Panc1 (cell line): Measurements from ENCODE around the gene TSC2. TPM values are rescaled to one million over a fixed set of nuclear protein-coding genes. Genes with fewer than 3 reads are reported as not detected.

Experiments
- ATAC-seq: fragments of 200-7000 bp; cut with Tn5 transposase; 2 replicates; pipeline ENCODE4 v1.9.1; 2020; ENCODE audit warnings: mild to moderate bottlenecking, moderate library complexity
- BruUV-seq: library from RNA; stranded (reverse); fragments of 400-500 nt; replicated peaks from 2 replicates; lab custom pipeline; 2021; lab: Mats Ljungman, UMichigan
- CTCF ChIA-PET: fragments of 300-600 bp; sonication (Branson Sonifier 250); formaldehyde crosslinking; loops from one replicate; lab custom pipeline; 2022; ENCODE audit warnings: antibody characterized with exemption; lab: Charles Lee
- POLR2A ChIA-PET: fragments of 300-600 bp; sonication (Branson Sonifier 250); formaldehyde crosslinking; loops from one replicate; lab custom pipeline; 2022; ENCODE audit warnings: antibody characterized with exemption; lab: Charles Lee
- DNase-seq: peaks from one replicate; pipeline ENCODE4 v3.0.0-alpha.2; 2010; ENCODE audit warnings: low read depth, low spot score
- H3K27ac ChIP-seq: 2 replicates; pipeline ENCODE4 v1.5.1; 2011; ENCODE audit warnings: mild to moderate bottlenecking, low read length, inconsistent platforms
- H3K27me3 ChIP-seq: fragments of 200-500 bp; sonication (Bioruptor generic); 2 replicates; pipeline ENCODE4 v1.6.0; 2014; ENCODE audit warnings: low read length, inconsistent platforms; ENCODE audit not compliant: control insufficient read depth, insufficient read depth
- H3K36me3 ChIP-seq: fragments of 200-500 bp; sonication (Bioruptor generic); 2 replicates; pipeline ENCODE4 v1.5.1; 2014; ENCODE audit warnings: inconsistent platforms, mild to moderate bottlenecking, low read length, moderate library complexity; ENCODE audit not compliant: control insufficient read depth, insufficient read depth
- H3K4me1 ChIP-seq: 2 replicates; pipeline ENCODE4 v1.5.1; 2011; ENCODE audit warnings: inconsistent platforms, mild to moderate bottlenecking, low read length, moderate library complexity; ENCODE audit not compliant: control insufficient read depth, insufficient read depth
- H3K4me3 ChIP-seq, 2 experiments: 2 replicates each; pipeline ENCODE4 v1.5.1; 2011 to 2012; ENCODE audit warnings: low read depth in 2 of 2, low read length in 2 of 2, mild to moderate bottlenecking in 2 of 2, inconsistent platforms in 1 of 2, moderate library complexity in 1 of 2
- H3K9me3 ChIP-seq: fragments of 200-500 bp; sonication (Bioruptor generic); 2 replicates; pipeline ENCODE4 v1.5.1; 2014; ENCODE audit warnings: low read depth, mild to moderate bottlenecking, inconsistent platforms, low read length, moderate library complexity; ENCODE audit not compliant: control insufficient read depth, insufficient read depth
- POLR2AphosphoS5 ChIP-seq: IDR thresholded peaks from 2 replicates; pipeline ENCODE4 v1.6.1; 2012; ENCODE audit warnings: mild to moderate bottlenecking, low read depth, low read length, moderate library complexity
- SIN3A ChIP-seq: IDR thresholded peaks from 2 replicates; pipeline ENCODE4 v1.6.1; 2012; ENCODE audit warnings: low read depth, mild to moderate bottlenecking, low read length, moderate library complexity, borderline replicate concordance; ENCODE audit not compliant: insufficient read depth
- TCF7L2 ChIP-seq: IDR thresholded peaks from 2 replicates; pipeline ENCODE4 v1.6.1; 2011; ENCODE audit warnings: mild to moderate bottlenecking, low read depth, low read length, inconsistent platforms
- in situ Hi-C: cut with HindIII; loops from 2 replicates; pipeline ENCODE4 v1.10.0; 2016; ENCODE audit warnings: low sequenced_read_pairs, low pct_unique_long_range_greater_than_20kb
- intact Hi-C: fragments of 100-400 bp; cut with micrococcal nuclease; formaldehyde crosslinking; loops from one replicate; pipeline ENCODE4 v1.10.0; 2022; ENCODE audit not compliant: unreplicated experiment
- total RNA-seq: library from RNA; stranded (reverse); gene quantifications from one replicate; pipeline ENCODE4 v1.2.1, GENCODE V29; 2021; ENCODE audit not compliant: unreplicated experiment
- TF ChIP-seq, protein P1 (sequence below): fragments of 450-650 bp; IDR thresholded peaks from 2 replicates; pipeline ENCODE4 v1.5.1; 2017; ENCODE audit warnings: mild to moderate bottlenecking
- TF ChIP-seq, protein P2 (sequence below), 2 experiments: IDR thresholded peaks; 2 replicates each; pipeline ENCODE4 v1.6.1; 2011 to 2012; ENCODE audit warnings: low read depth in 2 of 2, control low read depth in 1 of 2, low read length in 1 of 2, mild to moderate bottlenecking in 1 of 2, moderate library complexity in 1 of 2; ENCODE audit not compliant: insufficient read depth in 1 of 2

Gene TSC2
- total RNA-seq, 1 experiment from 2014 or later = 115 TPM

DNA sequence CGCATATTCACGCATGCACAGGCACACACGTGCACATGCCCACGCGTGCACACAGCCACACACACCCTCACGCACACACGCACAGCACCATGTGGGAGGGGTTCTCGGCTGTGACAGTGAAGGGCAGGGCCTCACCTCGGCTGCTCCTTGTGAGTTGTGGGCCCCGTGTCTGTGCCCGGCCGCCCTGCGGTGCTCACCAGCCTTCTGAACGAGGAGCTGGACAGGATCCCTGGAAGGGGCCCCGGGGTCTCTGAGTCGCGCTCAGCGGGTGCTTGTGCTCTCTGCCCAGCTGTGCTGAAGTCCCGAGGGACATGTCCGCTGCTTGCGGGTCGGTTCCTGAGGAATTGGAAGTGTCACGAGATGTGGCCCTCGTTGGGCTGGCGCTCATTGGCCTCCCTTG lies 16.1 kb downstream of the TSC2 start:
- TF ChIP-seq SIN3A = no peak
- TF ChIP-seq, protein P1, sequence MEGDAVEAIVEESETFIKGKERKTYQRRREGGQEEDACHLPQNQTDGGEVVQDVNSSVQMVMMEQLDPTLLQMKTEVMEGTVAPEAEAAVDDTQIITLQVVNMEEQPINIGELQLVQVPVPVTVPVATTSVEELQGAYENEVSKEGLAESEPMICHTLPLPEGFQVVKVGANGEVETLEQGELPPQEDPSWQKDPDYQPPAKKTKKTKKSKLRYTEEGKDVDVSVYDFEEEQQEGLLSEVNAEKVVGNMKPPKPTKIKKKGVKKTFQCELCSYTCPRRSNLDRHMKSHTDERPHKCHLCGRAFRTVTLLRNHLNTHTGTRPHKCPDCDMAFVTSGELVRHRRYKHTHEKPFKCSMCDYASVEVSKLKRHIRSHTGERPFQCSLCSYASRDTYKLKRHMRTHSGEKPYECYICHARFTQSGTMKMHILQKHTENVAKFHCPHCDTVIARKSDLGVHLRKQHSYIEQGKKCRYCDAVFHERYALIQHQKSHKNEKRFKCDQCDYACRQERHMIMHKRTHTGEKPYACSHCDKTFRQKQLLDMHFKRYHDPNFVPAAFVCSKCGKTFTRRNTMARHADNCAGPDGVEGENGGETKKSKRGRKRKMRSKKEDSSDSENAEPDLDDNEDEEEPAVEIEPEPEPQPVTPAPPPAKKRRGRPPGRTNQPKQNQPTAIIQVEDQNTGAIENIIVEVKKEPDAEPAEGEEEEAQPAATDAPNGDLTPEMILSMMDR = no peak
- ATAC-seq (no peak), DNase-seq (no peak)
- H3K36me3 ChIP-seq = no peaks in the 10 kb centered on the region; the same call in 1 of the 2 replicates
- H3K4me1 ChIP-seq = no peaks in the 10 kb centered on the region
- ChIA-PET CTCF (interaction anchor here (0.6 kb wide), 1 partner anchor 11 kb away, joined by 4 read pairs; no protein-coding TSS in a partner anchor), POLR2A (no interaction called here)
- in situ Hi-C loops (no loop called here), intact Hi-C loops (no loop called here)
- no peaks in the 10 kb centered on the region for H3K9me3 ChIP-seq
- BruUV-seq = no TSS peak
- no peak overlapping the region for H3K27ac ChIP-seq
- H3K4me3 ChIP-seq = no peak overlapping the region
- no peaks in the 10 kb centered on the region for H3K27me3 ChIP-seq

GRCh38 chr16:2064368-2064945 lies 16.7 kb downstream of the TSC2 start:
- DNase-seq = no peak
- ChIA-PET POLR2A (no interaction called here), CTCF (interaction anchor here (0.7 kb wide), 1 partner anchor 352 kb away, joined by 6 read pairs; no protein-coding TSS in a partner anchor)
- Histone ChIP-seq H3K36me3 (no peaks in the 10 kb centered on the region; the same call in 1 of the 2 replicates), H3K4me3 (no peak overlapping the region), H3K27ac (no peak overlapping the region), H3K9me3 (no peaks in the 10 kb centered on the region), H3K27me3 (no peaks in the 10 kb centered on the region), H3K4me1 (no peaks in the 10 kb centered on the region)
- intact Hi-C loops = no loop called here
- ATAC-seq = no peak
- TF ChIP-seq, protein P2, sequence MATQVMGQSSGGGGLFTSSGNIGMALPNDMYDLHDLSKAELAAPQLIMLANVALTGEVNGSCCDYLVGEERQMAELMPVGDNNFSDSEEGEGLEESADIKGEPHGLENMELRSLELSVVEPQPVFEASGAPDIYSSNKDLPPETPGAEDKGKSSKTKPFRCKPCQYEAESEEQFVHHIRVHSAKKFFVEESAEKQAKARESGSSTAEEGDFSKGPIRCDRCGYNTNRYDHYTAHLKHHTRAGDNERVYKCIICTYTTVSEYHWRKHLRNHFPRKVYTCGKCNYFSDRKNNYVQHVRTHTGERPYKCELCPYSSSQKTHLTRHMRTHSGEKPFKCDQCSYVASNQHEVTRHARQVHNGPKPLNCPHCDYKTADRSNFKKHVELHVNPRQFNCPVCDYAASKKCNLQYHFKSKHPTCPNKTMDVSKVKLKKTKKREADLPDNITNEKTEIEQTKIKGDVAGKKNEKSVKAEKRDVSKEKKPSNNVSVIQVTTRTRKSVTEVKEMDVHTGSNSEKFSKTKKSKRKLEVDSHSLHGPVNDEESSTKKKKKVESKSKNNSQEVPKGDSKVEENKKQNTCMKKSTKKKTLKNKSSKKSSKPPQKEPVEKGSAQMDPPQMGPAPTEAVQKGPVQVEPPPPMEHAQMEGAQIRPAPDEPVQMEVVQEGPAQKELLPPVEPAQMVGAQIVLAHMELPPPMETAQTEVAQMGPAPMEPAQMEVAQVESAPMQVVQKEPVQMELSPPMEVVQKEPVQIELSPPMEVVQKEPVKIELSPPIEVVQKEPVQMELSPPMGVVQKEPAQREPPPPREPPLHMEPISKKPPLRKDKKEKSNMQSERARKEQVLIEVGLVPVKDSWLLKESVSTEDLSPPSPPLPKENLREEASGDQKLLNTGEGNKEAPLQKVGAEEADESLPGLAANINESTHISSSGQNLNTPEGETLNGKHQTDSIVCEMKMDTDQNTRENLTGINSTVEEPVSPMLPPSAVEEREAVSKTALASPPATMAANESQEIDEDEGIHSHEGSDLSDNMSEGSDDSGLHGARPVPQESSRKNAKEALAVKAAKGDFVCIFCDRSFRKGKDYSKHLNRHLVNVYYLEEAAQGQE (IDR thresholded peaks at IDR 0.05; ENCODE audit: insufficient read depth in 1 of 2, low read depth in 2 of 2, low read length in 1 of 2) = no peak
- no peak for TF ChIP-seq POLR2AphosphoS5
- no TSS peak for BruUV-seq
- in situ Hi-C loops = no loop called here

GRCh38 chr16:2066139-2066538 lies 18.4 kb downstream of the TSC2 start:
- no peak overlapping the region for H3K27ac ChIP-seq
- no peak for DNase-seq
- no peaks in the 10 kb centered on the region for H3K9me3 ChIP-seq
- H3K36me3 ChIP-seq = no peaks in the 10 kb centered on the region; the same call in 1 of the 2 replicates
- no peaks in the 10 kb centered on the region for H3K27me3 ChIP-seq
- no peak for TF ChIP-seq SIN3A
- TF ChIP-seq, protein P2 (IDR thresholded peaks at IDR 0.05; ENCODE audit: insufficient read depth in 1 of 2, low read depth in 2 of 2, low read length in 1 of 2) = no peak
- TF ChIP-seq, protein P1 = no peak
- TF ChIP-seq POLR2AphosphoS5 = no peak
- TF ChIP-seq TCF7L2 = no peak
- CTCF ChIA-PET = interaction anchor here (0.7 kb wide), 1 partner anchor 75 kb away, joined by 3 read pairs; no protein-coding TSS in a partner anchor
- no peak for ATAC-seq
- no TSS peak for BruUV-seq
- H3K4me3 ChIP-seq = no peak overlapping the region
- POLR2A ChIA-PET = no interaction called here
- in situ Hi-C loops = no loop called here
- intact Hi-C loops = no loop called here
- no peaks in the 10 kb centered on the region for H3K4me1 ChIP-seq
